Endodermal cell (in vitro differentiated cells): ENCODE measurements around the gene ZNF516. TPM values are rescaled to one million over a fixed set of nuclear protein-coding genes. Genes with fewer than 3 reads are reported as not detected.

Source experiments
- DNase-seq: peaks from one replicate; pipeline ENCODE4 v3.0.0-alpha.2; 2017
- H3K27ac ChIP-seq: 2 replicates; pipeline ENCODE4 v1.5.1; 2013; ENCODE audit warnings: mild to moderate bottlenecking, low read depth, low read length, moderate library complexity
- H3K27me3 ChIP-seq: 2 replicates; pipeline ENCODE4 v1.6.1; 2013; ENCODE audit warnings: mild to moderate bottlenecking, low read length, moderate library complexity; ENCODE audit not compliant: insufficient read depth, control insufficient read depth, poor library complexity, severe bottlenecking
- H3K36me3 ChIP-seq: 2 replicates; pipeline ENCODE4 v1.7.0; 2013; ENCODE audit warnings: mild to moderate bottlenecking, low read length, moderate library complexity; ENCODE audit not compliant: control insufficient read depth, insufficient read depth
- H3K4me1 ChIP-seq: one replicate; pipeline ENCODE4 v1.7.0; 2013; ENCODE audit warnings: low read length; ENCODE audit not compliant: control insufficient read depth, insufficient read depth
- H3K4me3 ChIP-seq: 2 replicates; pipeline ENCODE4 v1.5.1; 2013; ENCODE audit warnings: mild to moderate bottlenecking, low read length, moderate library complexity
- H3K9ac ChIP-seq: 2 replicates; pipeline ENCODE4 v1.6.1; 2013; ENCODE audit warnings: mild to moderate bottlenecking, low read length, moderate library complexity; ENCODE audit not compliant: poor library complexity, severe bottlenecking; ENCODE audit errors: extremely low read depth
- H3K9me3 ChIP-seq: 2 replicates; pipeline ENCODE4 v1.6.1; 2013; ENCODE audit warnings: mild to moderate bottlenecking, low read length, moderate library complexity; ENCODE audit not compliant: control insufficient read depth
- H3K27ac Mint-ChIP-seq: 2 replicates; pipeline ENCODE4 v1.8.0; 2020; ENCODE audit warnings: mixed read lengths
- H3K27me3 Mint-ChIP-seq: 2 replicates; pipeline ENCODE4 v1.8.0; 2021; ENCODE audit warnings: mild to moderate bottlenecking, mixed read lengths; ENCODE audit not compliant: insufficient read depth
- H3K36me3 Mint-ChIP-seq: 2 replicates; pipeline ENCODE4 v1.8.0; 2020; ENCODE audit warnings: low read depth, mixed read lengths
- H3K4me1 Mint-ChIP-seq: 2 replicates; pipeline ENCODE4 v1.8.0; 2020; ENCODE audit warnings: mixed read lengths
- H3K4me3 Mint-ChIP-seq: 2 replicates; pipeline ENCODE4 v1.8.0; 2020; ENCODE audit warnings: mild to moderate bottlenecking, moderate library complexity, mixed read lengths
- H3K9me3 Mint-ChIP-seq: 2 replicates; pipeline ENCODE4 v1.8.0; 2020; ENCODE audit warnings: mild to moderate bottlenecking, mixed read lengths
- CTCF ChIP-seq: fragments of 200-600 bp; sonication (generic); conservative IDR thresholded peaks from 2 replicates; pipeline ENCODE4 v1.5.0; 2021; ENCODE audit warnings: antibody characterized with exemption, mild to moderate bottlenecking
- WGBS, 2 experiments: methylation state at CpG; one replicate each; pipeline versions ENCODE4 v1.1.5 to v1.1.7; 2013; ENCODE audit warnings: missing lambda C conversion rate in 2 of 2, mixed read lengths in 1 of 2; ENCODE audit not compliant: insufficient coverage in 1 of 2, insufficient read length in 1 of 2; 5-methylcytosine and 5-hydroxymethylcytosine counted together
- total RNA-seq, 2 donors: library from RNA; stranded (reverse); fragmentation: NEBNext Ultra II Directional in 1 of 2; extraction: Animal tissue kit (Norgen Biotek cat#: 25700) in 1 of 2; gene quantifications; 2 replicates in 1 of 2; 3 replicates in 1 of 2; pipeline ENCODE4 v1.2.1, GENCODE V29; 2021

Gene ZNF516
- total RNA-seq, 2 donors from 2014 or later, result 60.2 to 77.9 TPM

GRCh38 chr18:76319366-76319765 lies 175.7 kb downstream of the ZNF516 start:
- DNase-seq, result no peak
- 100% methylated on average over 1 to 4 of the region's 5 CpGs for WGBS, 2 experiments

GRCh38 chr18:76318607-76319006 lies 176.4 kb downstream of the ZNF516 start:
- no peaks in the 10 kb centered on the region for H3K9me3 ChIP-seq
- Mint-ChIP-seq H3K27ac (no peak overlapping the region), H3K9me3 (no peaks in the 10 kb centered on the region), H3K36me3 (peaks cover 2% of the 10 kb centered on the region), H3K4me1 (peaks cover 54% of the 10 kb centered on the region), H3K4me3 (no peak overlapping the region), H3K27me3 (no peaks in the 10 kb centered on the region)
- H3K4me3 ChIP-seq, result no peak overlapping the region
- H3K9ac ChIP-seq, result no peak overlapping the region
- TF ChIP-seq CTCF, result no peak
- H3K36me3 ChIP-seq, result no peaks in the 10 kb centered on the region
- 87 to 100% methylated on average over 4 to 5 of the region's 5 CpGs for WGBS, 2 experiments
- no peaks in the 10 kb centered on the region for H3K27me3 ChIP-seq
- no peak overlapping the region for H3K27ac ChIP-seq
- peaks cover 8% of the 10 kb centered on the region for H3K4me1 ChIP-seq
- no peak for DNase-seq

More at GRCh38 chr18:76319366-76319765, 175.7 kb downstream of the ZNF516 start:
- Histone ChIP-seq H3K27ac (no peak overlapping the region), H3K27me3 (no peaks in the 10 kb centered on the region), H3K4me3 (no peak overlapping the region), H3K36me3 (no peaks in the 10 kb centered on the region), H3K9ac (no peak overlapping the region), H3K9me3 (no peaks in the 10 kb centered on the region), H3K4me1 (peaks cover 8% of the 10 kb centered on the region)
- no peak overlapping the region for H3K27ac Mint-ChIP-seq
- no peak overlapping the region for H3K4me3 Mint-ChIP-seq
- H3K27me3 Mint-ChIP-seq, result no peaks in the 10 kb centered on the region
- TF ChIP-seq CTCF, result no peak
- H3K36me3 Mint-ChIP-seq, result peaks cover 2% of the 10 kb centered on the region
- no peaks in the 10 kb centered on the region for H3K9me3 Mint-ChIP-seq
- peaks cover 57% of the 10 kb centered on the region for H3K4me1 Mint-ChIP-seq

- peaks cover 2% of the 10 kb centered on the region for H3K36me3 Mint-ChIP-seq
- H3K4me3 Mint-ChIP-seq, result no peak overlapping the region
- WGBS, 2 experiments, result 100% methylated on average over 1 of the region's 1 CpG
- no peaks in the 10 kb centered on the region for H3K9me3 Mint-ChIP-seq
- peaks cover 39% of the 10 kb centered on the region for H3K4me1 Mint-ChIP-seq
- no peaks in the 10 kb centered on the region for H3K36me3 ChIP-seq
- no peaks in the 10 kb centered on the region for H3K27me3 Mint-ChIP-seq
- H3K9me3 ChIP-seq, result no peaks in the 10 kb centered on the region
- H3K27ac Mint-ChIP-seq, result no peak overlapping the region
- no peak overlapping the region for H3K9ac ChIP-seq
- peaks cover 8% of the 10 kb centered on the region for H3K4me1 ChIP-seq
- no peak for DNase-seq
- H3K27me3 ChIP-seq, result no peaks in the 10 kb centered on the region
- H3K4me3 ChIP-seq, result no peak overlapping the region
- H3K27ac ChIP-seq, result no peak overlapping the region
- TF ChIP-seq CTCF, result no peak
These were observed 177.9 kb downstream of the ZNF516 start for GRCh38 chr18:76317136-76317535.
